ENCODE data around the gene CD3G.
"Not testable (repeated sequence)": the region's sequence is repeated elsewhere in the genome, so short reads cannot be mapped to it uniquely, and the experiment has no call there.

The CD3G gene

GRCh38 chr11:118401880-118402590 is 57.9 kb downstream of the CD3G start:
- H3K27me3 ChIP-seq (replicated peaks; ENCODE audit: insufficient read depth, low read length) = no peaks in the 10 kb centered on the region
- H3F3A ChIP-seq (ENCODE audit: insufficient read depth, low read length) = peaks cover 32% of the 10 kb centered on the region
- peaks cover 19% of the 10 kb centered on the region; the same call in 1 of the 2 replicates for H4K20me1 ChIP-seq (ENCODE audit: insufficient read depth, low read length)
- peak overlapping the region; percentile 76 for H2AFZ ChIP-seq (ENCODE audit: low read length)
- peak overlapping the region; percentile 89 for H3K27ac ChIP-seq (ENCODE audit: low read length)
- TF ChIP-seq EZH2phosphoT487 (IDR thresholded peaks at IDR 0.05; ENCODE audit: low read length) = no peak
- TF ChIP-seq, protein P1, sequence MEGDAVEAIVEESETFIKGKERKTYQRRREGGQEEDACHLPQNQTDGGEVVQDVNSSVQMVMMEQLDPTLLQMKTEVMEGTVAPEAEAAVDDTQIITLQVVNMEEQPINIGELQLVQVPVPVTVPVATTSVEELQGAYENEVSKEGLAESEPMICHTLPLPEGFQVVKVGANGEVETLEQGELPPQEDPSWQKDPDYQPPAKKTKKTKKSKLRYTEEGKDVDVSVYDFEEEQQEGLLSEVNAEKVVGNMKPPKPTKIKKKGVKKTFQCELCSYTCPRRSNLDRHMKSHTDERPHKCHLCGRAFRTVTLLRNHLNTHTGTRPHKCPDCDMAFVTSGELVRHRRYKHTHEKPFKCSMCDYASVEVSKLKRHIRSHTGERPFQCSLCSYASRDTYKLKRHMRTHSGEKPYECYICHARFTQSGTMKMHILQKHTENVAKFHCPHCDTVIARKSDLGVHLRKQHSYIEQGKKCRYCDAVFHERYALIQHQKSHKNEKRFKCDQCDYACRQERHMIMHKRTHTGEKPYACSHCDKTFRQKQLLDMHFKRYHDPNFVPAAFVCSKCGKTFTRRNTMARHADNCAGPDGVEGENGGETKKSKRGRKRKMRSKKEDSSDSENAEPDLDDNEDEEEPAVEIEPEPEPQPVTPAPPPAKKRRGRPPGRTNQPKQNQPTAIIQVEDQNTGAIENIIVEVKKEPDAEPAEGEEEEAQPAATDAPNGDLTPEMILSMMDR (IDR thresholded peaks at IDR 0.05; ENCODE audit: low read length) = peak; percentile 12; the same call in 1 of the 2 replicates
- peaks cover 70% of the 10 kb centered on the region for H3K79me2 ChIP-seq (ENCODE audit: low read length)
- peak overlapping the region; percentile 96 for H3K9ac ChIP-seq (ENCODE audit: low read length)
- H3K4me3 ChIP-seq (ENCODE audit: low read length) = peak overlapping the region; percentile 100
- no peaks in the 10 kb centered on the region for H3K9me3 ChIP-seq (replicated peaks; ENCODE audit: insufficient read depth, low read length)
- peak overlapping the region; percentile 81 for H3K4me2 ChIP-seq (ENCODE audit: low read depth, low read length)
- H3K36me3 ChIP-seq (replicated peaks; ENCODE audit: insufficient read depth, low read length) = 0 out of 2 replicates have a peak, but pooled peaks cover 3% of the 10 kb centered on the region
- no peaks in the 10 kb centered on the region for H3K9me2 ChIP-seq (replicated peaks; ENCODE audit: insufficient read depth, low read length)
- peaks cover 36% of the 10 kb centered on the region for H3K4me1 ChIP-seq (ENCODE audit: low read length)
- DNase-seq = no peak

DNA sequence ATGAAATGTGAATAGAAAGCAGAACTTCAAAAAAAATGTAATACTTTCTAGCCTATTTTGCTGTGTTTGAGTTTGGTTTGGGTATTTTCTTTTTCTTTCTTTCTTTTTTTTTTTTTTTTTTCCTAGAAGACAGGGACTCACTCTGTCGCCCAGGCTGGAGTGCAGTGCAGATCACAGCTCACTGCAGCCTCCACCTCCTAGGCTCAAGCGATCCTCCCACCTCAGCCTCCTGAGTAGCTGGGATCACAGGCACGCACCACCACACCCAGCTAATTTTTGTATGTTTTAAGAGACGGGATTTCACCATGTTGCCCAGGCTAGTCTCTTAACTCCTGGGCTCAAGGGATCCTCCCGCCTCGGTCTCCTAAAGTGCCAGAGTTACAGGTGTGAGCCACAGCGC is 58.5 kb downstream of the CD3G start:
- Histone ChIP-seq H3F3A (ENCODE audit: insufficient read depth, low read length) (peaks cover 32% of the 10 kb centered on the region), H3K9ac (ENCODE audit: low read length) (peak overlapping the region; percentile 96), H3K4me1 (ENCODE audit: low read length) (peaks cover 31% of the 10 kb centered on the region), H4K20me1 (ENCODE audit: insufficient read depth, low read length) (peaks cover 19% of the 10 kb centered on the region; the same call in 1 of the 2 replicates), H3K4me2 (ENCODE audit: low read depth, low read length) (peak overlapping the region; percentile 81), H3K4me3 (ENCODE audit: low read length) (peak overlapping the region; percentile 100), H3K79me2 (ENCODE audit: low read length) (peaks cover 76% of the 10 kb centered on the region)
- H2AFZ ChIP-seq (ENCODE audit: low read length); DNase-seq; H3K9me2 ChIP-seq (replicated peaks; ENCODE audit: insufficient read depth, low read length); H3K9me3 ChIP-seq (replicated peaks; ENCODE audit: insufficient read depth, low read length); H3K27me3 ChIP-seq (replicated peaks; ENCODE audit: insufficient read depth, low read length); H3K27ac ChIP-seq (ENCODE audit: low read length); H3K36me3 ChIP-seq (replicated peaks; ENCODE audit: insufficient read depth, low read length): not testable (repeated sequence)
